GM18507 (cell line): ENCODE results near the gene HUWE1.
"Not testable (repeated sequence)": the region's sequence is repeated elsewhere in the genome, so short reads cannot be mapped to it uniquely, and the experiment has no call there.

Experiments used
- DNase-seq: peaks from one replicate; pipeline ENCODE4 v3.0.0; 2011; ENCODE audit warnings: low read depth; ENCODE audit not compliant: insufficient read length; ENCODE audit errors: extremely low spot score
- FAIRE-seq: peaks from 2 replicates; lab custom pipeline; 2011; peaks lifted over from hg19 to GRCh38; lab: Jason Lieb, UNC

Gene HUWE1

GRCh38 chrX:53556868-53557267 is 129.7 kb downstream of the HUWE1 start:
- DNase-seq = no peak
- no peak for FAIRE-seq

GRCh38 chrX:53550756-53551463 is 135.6 kb downstream of the HUWE1 start:
- FAIRE-seq = no peak

DNA sequence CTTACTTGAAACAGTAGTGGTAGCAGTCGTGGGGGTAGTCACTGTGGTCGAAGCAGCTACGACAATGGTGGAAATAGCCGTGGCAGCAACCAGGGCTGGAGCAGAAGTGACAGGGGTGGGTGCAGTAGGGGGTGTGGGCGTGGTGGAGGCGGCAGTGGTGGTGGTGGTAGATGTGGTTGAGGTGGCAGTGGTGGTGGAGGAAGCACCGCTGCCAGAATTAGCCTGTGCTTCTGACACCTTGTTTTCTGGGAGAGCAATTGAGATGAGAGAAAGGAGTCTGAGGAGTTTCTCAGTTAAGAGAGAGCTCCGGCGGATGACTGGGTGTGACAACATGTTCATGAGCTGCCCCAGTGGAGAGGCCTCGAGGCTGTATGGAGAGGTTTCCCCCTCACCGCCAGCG is 138.9 kb downstream of the HUWE1 start:
- no peak for FAIRE-seq
- no peak for DNase-seq

More at GRCh38 chrX:53550756-53551463, 135.6 kb downstream of the HUWE1 start:
- no peak for DNase-seq

DNA sequence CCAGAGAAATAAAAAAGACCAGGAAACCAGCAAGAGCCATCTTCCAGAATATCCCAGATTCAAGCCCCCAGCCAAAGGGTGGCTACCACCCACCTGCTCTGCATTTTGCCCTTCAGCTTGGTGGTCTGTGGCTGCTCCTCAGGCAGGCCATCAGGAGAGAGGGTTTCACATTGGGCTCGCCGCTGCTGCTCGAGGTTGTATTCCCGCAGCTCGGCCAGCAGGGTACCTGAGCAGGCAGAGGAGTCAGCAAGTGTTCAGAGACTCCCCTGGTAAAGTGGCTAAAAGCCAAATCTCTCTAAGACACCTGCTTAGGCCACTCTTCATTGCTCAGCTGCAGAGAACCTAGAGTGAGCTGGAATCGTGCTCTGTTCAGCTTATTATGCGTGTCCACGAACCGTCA is 141.6 kb downstream of the HUWE1 start:
- no peak for FAIRE-seq

DNA sequence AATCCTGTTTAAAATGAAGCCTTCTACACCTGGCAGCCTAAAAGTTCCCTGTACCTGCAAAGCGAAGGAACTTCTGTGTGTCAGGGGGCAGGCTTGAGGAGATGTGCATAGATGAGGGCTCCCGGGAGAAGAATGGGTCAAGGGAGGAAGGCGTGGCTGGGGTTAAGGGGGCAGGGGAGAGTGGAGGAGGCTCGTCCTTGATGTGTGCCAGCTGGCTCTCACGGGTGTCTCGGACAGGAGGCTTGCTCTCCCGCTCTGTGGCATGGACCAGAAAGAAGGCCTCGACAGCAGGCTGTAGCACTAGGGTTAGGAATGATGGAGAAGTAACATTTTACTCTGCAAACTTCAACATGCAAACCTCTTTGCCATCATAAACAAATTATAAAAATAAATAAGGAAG is 147.7 kb downstream of the HUWE1 start:
- no peak for FAIRE-seq

More for the DNA sequence above, 141.6 kb downstream of the HUWE1 start:
- DNase-seq = no peak

DNA sequence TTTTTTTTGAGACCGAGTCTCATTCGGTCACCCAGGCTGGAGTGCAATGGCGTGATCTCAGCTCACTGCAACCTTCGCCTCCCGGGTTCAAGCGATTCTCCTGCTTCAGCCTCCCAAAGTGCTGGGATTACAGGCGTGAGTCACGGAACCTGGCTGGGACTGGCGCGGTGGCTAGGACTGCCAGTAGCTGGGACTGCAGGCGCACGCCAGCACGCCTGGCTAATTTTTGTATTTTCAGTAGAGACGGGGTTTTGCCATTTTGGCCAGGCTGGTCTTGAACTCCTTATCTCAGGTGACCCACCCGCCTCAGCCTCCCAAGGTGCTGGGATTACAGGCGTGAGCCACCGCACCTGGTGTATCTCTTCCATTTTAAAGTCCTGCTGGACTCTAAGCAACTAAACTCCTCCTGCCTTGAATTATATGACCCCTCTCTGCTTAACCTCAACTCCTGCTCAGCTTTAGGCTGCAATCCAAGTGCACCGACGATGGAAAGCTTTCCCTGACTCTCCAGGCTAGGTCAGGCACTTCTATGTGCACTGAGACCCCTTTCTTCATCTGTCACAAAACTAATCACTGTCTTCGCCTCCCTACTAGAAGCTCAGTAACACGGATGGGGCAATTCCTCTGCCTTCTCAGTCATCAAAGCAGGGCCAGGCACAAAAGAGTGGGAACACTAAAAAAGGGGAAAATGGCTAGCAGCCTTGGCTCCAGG is 155.1 kb downstream of the HUWE1 start:
- FAIRE-seq, DNase-seq: not testable (repeated sequence)

More for the DNA sequence above, 147.7 kb downstream of the HUWE1 start:
- DNase-seq = no peak

GRCh38 chrX:53526999-53527398 is 159.5 kb downstream of the HUWE1 start:
- DNase-seq = no peak

GRCh38 chrX:53511322-53511721 is 175.2 kb downstream of the HUWE1 start:
- DNase-seq = no peak
- FAIRE-seq = no peak

More at GRCh38 chrX:53526999-53527398, 159.5 kb downstream of the HUWE1 start:
- no peak for FAIRE-seq

GRCh38 chrX:53504035-53504434 is 182.5 kb downstream of the HUWE1 start:
- not testable (repeated sequence) for FAIRE-seq, DNase-seq

- DNase-seq (no peak), FAIRE-seq (no peak)
Observed at GRCh38 chrX:53494436-53494835, 192.1 kb downstream of the HUWE1 start.

- FAIRE-seq (no peak), DNase-seq (no peak)
Observed at GRCh38 chrX:53486285-53486684, 200.2 kb downstream of the HUWE1 start.

- FAIRE-seq (no peak), DNase-seq (no peak)
Observed at GRCh38 chrX:53483838-53484405, 202.6 kb downstream of the HUWE1 start.

GRCh38 chrX:53483416-53483815 is 203.1 kb downstream of the HUWE1 start:
- DNase-seq = no peak

More at GRCh38 chrX:53483416-53483815, 203.1 kb downstream of the HUWE1 start:
- FAIRE-seq = no peak
